GM12865 (cell line): ENCODE results near the gene GJB1.

Source experiments
- DNase-seq: peaks from one replicate; pipeline ENCODE4 v3.0.0; 2010; ENCODE audit warnings: low read depth
- H3K4me3 ChIP-seq: 2 replicates; pipeline ENCODE4 v1.5.1; 2011; ENCODE audit warnings: mild to moderate bottlenecking, low read depth, low read length, control low read depth
- CTCF ChIP-seq: IDR thresholded peaks from 2 replicates; pipeline ENCODE4 v1.5.1; 2011; ENCODE audit warnings: low read length, control low read depth, low read depth, inconsistent platforms; ENCODE audit not compliant: insufficient read depth; ENCODE audit errors: missing control alignments

GJB1 gene

GRCh38 chrX:71214152-71214551 is 8.9 kb upstream of the GJB1 start:
- H3K4me3 ChIP-seq = no peak overlapping the region
- no peak for TF ChIP-seq CTCF
- no peak for DNase-seq

GRCh38 chrX:71214604-71215337 is 8.3 kb upstream of the GJB1 start:
- TF ChIP-seq CTCF = no peak
- H3K4me3 ChIP-seq = no peak overlapping the region
- no peak for DNase-seq

- no peak overlapping the region for H3K4me3 ChIP-seq
- DNase-seq = no peak
- no peak for TF ChIP-seq CTCF
Measured at GRCh38 chrX:71215338-71215912, 7.6 kb upstream of the GJB1 start.

- DNase-seq = no peak
- no peak overlapping the region for H3K4me3 ChIP-seq
Measured at GRCh38 chrX:71216485-71216884, 6.5 kb upstream of the GJB1 start.

GRCh38 chrX:71217298-71217697 is 5.7 kb upstream of the GJB1 start:
- H3K4me3 ChIP-seq = no peak overlapping the region
- TF ChIP-seq CTCF = no peak

More at GRCh38 chrX:71216485-71216884, 6.5 kb upstream of the GJB1 start:
- TF ChIP-seq CTCF = no peak

GRCh38 chrX:71221145-71221544 is 1.9 kb upstream of the GJB1 start:
- TF ChIP-seq CTCF = no peak
- H3K4me3 ChIP-seq = no peak overlapping the region
- no peak for DNase-seq

More at GRCh38 chrX:71217298-71217697, 5.7 kb upstream of the GJB1 start:
- DNase-seq = no peak
